CD8-positive, alpha-beta memory T cell (primary cell): ENCODE results near the gene OBP2B. TPM values are rescaled to one million over a fixed set of nuclear protein-coding genes. Genes with fewer than 3 reads are reported as not detected.
"Not testable (repeated sequence)": the region's sequence is repeated elsewhere in the genome, so short reads cannot be mapped to it uniquely, and the experiment has no call there.

Experiments
- CTCF ChIA-PET: fragments of 350-600 bp; sonication (Branson Sonifier 250); formaldehyde crosslinking; loops from one replicate; lab custom pipeline; 2021; ENCODE audit warnings: antibody characterized with exemption; lab: Charles Lee
- POLR2A ChIA-PET: fragments of 350-600 bp; sonication (Branson Sonifier 250); formaldehyde crosslinking; loops from one replicate; lab custom pipeline; 2021; ENCODE audit warnings: antibody characterized with exemption; lab: Charles Lee
- DNase-seq, 5 donors: peaks; one replicate each; pipeline versions ENCODE4 v3.0.0 to v3.0.0-alpha.2; 2020 to 2022; ENCODE audit warnings: mixed read lengths in 1 of 5
- H3K27ac ChIP-seq: one replicate; pipeline ENCODE4 v1.7.0; 2013; ENCODE audit warnings: low read depth, mild to moderate bottlenecking, low read length, moderate library complexity
- H3K27me3 ChIP-seq: 2 replicates; pipeline ENCODE4 v1.7.0; 2013; ENCODE audit warnings: low read length, mild to moderate bottlenecking; ENCODE audit not compliant: insufficient read depth, poor library complexity, severe bottlenecking
- H3K36me3 ChIP-seq: 2 replicates; pipeline ENCODE4 v1.7.0; 2013; ENCODE audit warnings: mild to moderate bottlenecking, low read length, moderate library complexity; ENCODE audit not compliant: insufficient read depth
- H3K4me1 ChIP-seq: 2 replicates; pipeline ENCODE4 v1.7.0; 2013; ENCODE audit warnings: mild to moderate bottlenecking, low read length, moderate library complexity; ENCODE audit not compliant: insufficient read depth
- H3K4me3 ChIP-seq: 2 replicates; pipeline ENCODE4 v1.7.0; 2013; ENCODE audit warnings: mild to moderate bottlenecking, low read length
- H3K9me3 ChIP-seq: 2 replicates; pipeline ENCODE4 v1.7.0; 2013; ENCODE audit warnings: mild to moderate bottlenecking, low read length
- H3K27ac Mint-ChIP-seq, 8 donors: one replicate each; pipeline ENCODE4 v1.8.0; 2020 to 2021; ENCODE audit warnings: mixed read lengths in 8 of 8, mild to moderate bottlenecking in 6 of 8, inconsistent platforms in 3 of 8, moderate library complexity in 3 of 8
- H3K27me3 Mint-ChIP-seq, 2 donors: one replicate each; pipeline ENCODE4 v1.8.0; 2020 to 2021; ENCODE audit warnings: mixed read lengths in 2 of 2, mild to moderate bottlenecking in 1 of 2, moderate library complexity in 1 of 2
- H3K36me3 Mint-ChIP-seq, 3 donors: one replicate each; pipeline ENCODE4 v1.8.0; 2020 to 2021; ENCODE audit warnings: mixed read lengths in 3 of 3, inconsistent platforms in 1 of 3, mild to moderate bottlenecking in 1 of 3
- H3K4me1 Mint-ChIP-seq, 3 donors: one replicate each; pipeline ENCODE4 v1.8.0; 2020 to 2021; ENCODE audit warnings: mixed read lengths in 3 of 3, inconsistent platforms in 1 of 3, mild to moderate bottlenecking in 1 of 3
- H3K4me3 Mint-ChIP-seq, 7 donors: one replicate each; pipeline ENCODE4 v1.8.0; 2020 to 2021; ENCODE audit warnings: mixed read lengths in 7 of 7, mild to moderate bottlenecking in 6 of 7, moderate library complexity in 4 of 7, inconsistent platforms in 2 of 7
- H3K9me3 Mint-ChIP-seq, 5 donors: one replicate each; pipeline ENCODE4 v1.8.0; 2020 to 2022; ENCODE audit warnings: mixed read lengths in 5 of 5, mild to moderate bottlenecking in 3 of 5, moderate library complexity in 2 of 5, inconsistent platforms in 1 of 5
- polyA plus RNA-seq: library from polyadenylated mRNA; unstranded; fragments of 300-500 nt; fragmentation: Illumina TruSeq; gene quantifications from one replicate; pipeline ENCODE4 v1.2.3, GENCODE V29; 2021
- total RNA-seq, 2 experiments: library from RNA; stranded (reverse); gene quantifications; one replicate each; pipeline ENCODE4 v1.2.3, GENCODE V29; 2021

Gene OBP2B
- total and polyA plus RNA-seq, 3 experiments from 2014 or later, result not detected

DNA sequence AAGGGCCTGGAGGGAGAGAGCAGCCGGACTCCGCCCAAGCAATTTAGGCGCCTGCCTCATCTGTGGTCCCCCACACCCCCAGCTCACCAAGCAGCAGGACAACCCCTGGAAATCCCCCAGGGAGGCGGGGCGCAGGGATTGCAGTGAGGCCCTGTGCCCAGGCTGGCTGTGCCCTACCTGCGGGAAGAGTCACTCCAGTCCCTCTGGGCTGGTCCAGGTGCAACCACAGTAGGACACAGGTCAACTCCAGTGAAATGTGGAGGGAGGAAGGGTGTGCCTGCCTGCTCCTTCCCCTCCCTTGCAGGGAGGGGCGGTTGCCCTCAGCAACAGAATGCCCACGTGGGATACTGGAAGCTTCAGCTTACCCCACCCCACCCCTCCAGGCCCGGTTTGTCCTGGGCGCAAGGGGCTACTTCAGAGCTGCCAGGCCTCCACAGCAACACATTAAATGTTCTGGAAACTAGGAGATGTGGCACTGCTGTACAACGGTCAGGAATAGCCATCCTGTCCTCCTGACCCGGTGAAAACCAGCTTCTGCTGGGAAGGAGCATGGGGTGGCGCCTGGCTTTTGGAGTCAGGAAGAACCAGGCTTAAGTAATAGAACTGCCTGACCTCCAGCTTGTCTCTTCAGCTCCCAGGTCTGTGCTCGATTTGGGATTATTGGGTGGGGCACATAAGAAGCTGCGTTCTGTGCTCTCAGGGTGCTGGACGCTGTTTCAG, 43.4 kb upstream of the OBP2B start:
- Mint-ChIP-seq H3K36me3 (no peaks in the 10 kb centered on the region), H3K4me1 (no peaks in the 10 kb centered on the region), H3K27ac (no peak overlapping the region), H3K27me3 (peaks cover 13 to 32% of the 10 kb centered on the region in 2 donors), H3K9me3 (no peaks in the 10 kb centered on the region), H3K4me3 (no peak overlapping the region)
- POLR2A ChIA-PET, result no interaction called here
- H3K36me3 ChIP-seq, result no peaks in the 10 kb centered on the region
- no peak overlapping the region for H3K27ac ChIP-seq
- H3K4me3 ChIP-seq, result no peak overlapping the region
- H3K27me3 ChIP-seq, result no peaks in the 10 kb centered on the region
- no peaks in the 10 kb centered on the region for H3K9me3 ChIP-seq
- H3K4me1 ChIP-seq, result peaks cover 3% of the 10 kb centered on the region
- CTCF ChIA-PET, result no interaction called here
- no peak for DNase-seq

- H3K4me3 Mint-ChIP-seq, result no peak overlapping the region
- no peaks in the 10 kb centered on the region for H3K9me3 Mint-ChIP-seq
- H3K27me3 ChIP-seq, result no peaks in the 10 kb centered on the region
- POLR2A ChIA-PET, result no interaction called here
- no peaks in the 10 kb centered on the region for H3K4me1 Mint-ChIP-seq
- H3K27ac ChIP-seq, result no peak overlapping the region
- no peak overlapping the region for H3K27ac Mint-ChIP-seq
- H3K4me3 ChIP-seq, result no peak overlapping the region
- peaks cover 13 to 38% of the 10 kb centered on the region in 2 donors for H3K27me3 Mint-ChIP-seq
- H3K36me3 Mint-ChIP-seq, result no peaks in the 10 kb centered on the region
- CTCF ChIA-PET, result no interaction called here
- H3K9me3 ChIP-seq, result no peaks in the 10 kb centered on the region
- H3K4me1 ChIP-seq, result peaks cover 3% of the 10 kb centered on the region
- no peak for DNase-seq
- no peaks in the 10 kb centered on the region for H3K36me3 ChIP-seq
Observed at GRCh38 chr9:133251773-133252172, 42.7 kb upstream of the OBP2B start.

- H3K27ac ChIP-seq, H3K36me3 ChIP-seq, DNase-seq, H3K4me1 ChIP-seq, H3K9me3 ChIP-seq, POLR2A ChIA-PET, CTCF ChIA-PET, H3K9me3 Mint-ChIP-seq, H3K4me3 Mint-ChIP-seq, H3K36me3 Mint-ChIP-seq, H3K4me3 ChIP-seq, H3K4me1 Mint-ChIP-seq, H3K27me3 ChIP-seq, H3K27ac Mint-ChIP-seq: not testable (repeated sequence)
- peaks cover 13 to 40% of the 10 kb centered on the region in 2 donors for H3K27me3 Mint-ChIP-seq
Observed at GRCh38 chr9:133251221-133251620, 42.2 kb upstream of the OBP2B start.

- no peak overlapping the region for H3K4me3 ChIP-seq
- no peak for DNase-seq
- H3K27me3 Mint-ChIP-seq, result peaks cover 13 to 45% of the 10 kb centered on the region in 2 donors
- H3K9me3 ChIP-seq, result no peaks in the 10 kb centered on the region
- H3K4me1 ChIP-seq, result peaks cover 3% of the 10 kb centered on the region
- H3K36me3 Mint-ChIP-seq, result no peaks in the 10 kb centered on the region
- H3K27me3 ChIP-seq, result no peaks in the 10 kb centered on the region
- ChIA-PET CTCF (no interaction called here), POLR2A (no interaction called here)
- H3K4me1 Mint-ChIP-seq, result no peaks in the 10 kb centered on the region
- H3K4me3 Mint-ChIP-seq, result no peak overlapping the region
- no peak overlapping the region for H3K27ac Mint-ChIP-seq
- H3K27ac ChIP-seq, result no peak overlapping the region
- no peaks in the 10 kb centered on the region for H3K9me3 Mint-ChIP-seq
- no peaks in the 10 kb centered on the region for H3K36me3 ChIP-seq
Observed at GRCh38 chr9:133250741-133251170, 41.7 kb upstream of the OBP2B start.

DNA sequence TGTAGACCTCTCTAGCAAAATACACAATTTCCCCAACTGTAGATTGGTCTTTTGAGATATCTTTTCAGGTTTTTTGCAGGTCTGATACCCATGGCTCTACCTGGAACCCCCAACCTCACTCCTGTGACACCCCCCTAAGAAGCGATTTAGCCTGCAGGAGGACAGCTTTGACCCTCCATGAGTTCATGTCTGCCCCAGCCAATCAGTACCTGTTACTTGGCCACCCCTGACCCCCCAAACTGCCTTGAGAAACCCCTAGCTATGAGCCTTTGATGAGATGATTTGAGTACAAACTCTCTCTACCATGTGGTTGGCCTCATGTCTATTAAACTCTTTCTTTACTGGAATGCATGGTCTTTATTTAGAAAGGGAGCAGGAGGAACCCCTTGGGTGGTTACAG, 40.3 kb upstream of the OBP2B start:
- Mint-ChIP-seq H3K9me3 (no peaks in the 10 kb centered on the region), H3K4me1 (no peaks in the 10 kb centered on the region), H3K36me3 (no peaks in the 10 kb centered on the region), H3K27ac (peak overlapping the region in 1 of 8 donors; percentile 2), H3K4me3 (no peak overlapping the region), H3K27me3 (peaks cover 13 to 53% of the 10 kb centered on the region in 2 donors)
- CTCF ChIA-PET, result interaction anchor here (0.8 kb wide), 1 partner anchor 8 kb away, joined by 3 read pairs; no protein-coding TSS in a partner anchor
- H3K9me3 ChIP-seq, result no peaks in the 10 kb centered on the region
- POLR2A ChIA-PET, result no interaction called here
- DNase-seq, result no peak
- no peaks in the 10 kb centered on the region for H3K27me3 ChIP-seq
- peaks cover 3% of the 10 kb centered on the region for H3K4me1 ChIP-seq
- H3K4me3 ChIP-seq, result no peak overlapping the region
- no peak overlapping the region for H3K27ac ChIP-seq
- no peaks in the 10 kb centered on the region for H3K36me3 ChIP-seq

DNA sequence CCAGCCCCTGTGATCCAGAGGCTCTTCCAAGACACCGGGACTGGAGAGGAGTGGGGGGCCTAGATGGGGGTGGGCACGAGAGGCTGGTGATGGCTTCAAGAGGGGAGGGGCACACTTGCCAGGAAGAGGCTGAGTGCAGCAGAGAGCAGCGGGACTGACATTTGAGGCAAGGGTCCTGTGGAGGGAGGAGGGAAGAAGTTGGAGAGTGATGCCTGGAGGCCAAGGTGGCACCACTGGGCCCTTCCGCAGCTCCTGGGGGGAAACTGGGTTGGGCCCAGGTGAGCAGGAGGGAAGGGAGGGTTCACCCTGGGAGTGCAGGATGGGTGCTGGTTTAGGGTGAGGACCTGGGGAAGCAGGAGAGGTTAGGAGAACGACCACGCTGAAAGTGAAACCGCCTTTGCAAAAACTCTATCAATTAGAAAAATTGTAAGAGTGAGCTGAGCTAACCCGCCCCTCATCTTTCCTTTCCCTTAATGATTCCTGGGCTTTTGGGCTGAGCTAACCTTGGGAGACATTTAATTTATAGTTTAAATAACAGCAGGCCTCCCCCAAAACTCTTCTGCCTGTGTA, 39.8 kb upstream of the OBP2B start:
- Mint-ChIP-seq H3K4me1 (no peaks in the 10 kb centered on the region), H3K27me3 (peaks cover 13 to 59% of the 10 kb centered on the region in 2 donors), H3K27ac (no peak overlapping the region), H3K9me3 (no peaks in the 10 kb centered on the region), H3K4me3 (no peak overlapping the region), H3K36me3 (no peaks in the 10 kb centered on the region)
- no peaks in the 10 kb centered on the region for H3K9me3 ChIP-seq
- H3K36me3 ChIP-seq, result no peaks in the 10 kb centered on the region
- H3K27me3 ChIP-seq, result no peaks in the 10 kb centered on the region
- ChIA-PET CTCF (interaction anchor here (0.8 kb wide), 1 partner anchor 8 kb away, joined by 3 read pairs; no protein-coding TSS in a partner anchor), POLR2A (no interaction called here)
- peaks cover 3% of the 10 kb centered on the region for H3K4me1 ChIP-seq
- H3K4me3 ChIP-seq, result no peak overlapping the region
- no peak overlapping the region for H3K27ac ChIP-seq
- no peak for DNase-seq

DNA sequence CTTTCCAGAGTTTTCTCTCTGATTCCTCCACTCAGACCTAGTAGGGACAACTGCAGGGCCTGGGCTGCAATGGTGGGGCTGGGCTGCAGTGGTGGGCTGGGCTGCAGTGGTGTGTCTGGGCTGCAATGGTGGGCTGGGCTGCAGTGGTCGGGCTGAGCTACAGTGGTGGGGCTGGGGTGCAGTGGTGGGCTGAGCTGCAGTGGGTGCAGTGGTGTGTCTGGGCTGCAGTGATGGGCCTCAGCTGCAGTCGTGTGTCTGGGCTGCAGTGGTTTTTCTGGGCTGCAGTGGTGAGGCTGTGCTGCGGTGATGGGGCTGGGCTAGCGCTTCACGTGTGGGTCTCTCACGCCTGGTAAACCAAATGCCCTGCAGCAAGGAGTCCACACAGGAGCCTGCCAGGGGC, 38.6 kb upstream of the OBP2B start:
- Mint-ChIP-seq H3K27me3 (peaks cover 10 to 64% of the 10 kb centered on the region in 2 donors), H3K27ac (no peak overlapping the region), H3K36me3 (no peaks in the 10 kb centered on the region), H3K9me3 (no peaks in the 10 kb centered on the region), H3K4me1 (no peaks in the 10 kb centered on the region), H3K4me3 (no peak overlapping the region)
- no peaks in the 10 kb centered on the region for H3K27me3 ChIP-seq
- CTCF ChIA-PET, result no interaction called here
- no peak overlapping the region for H3K27ac ChIP-seq
- POLR2A ChIA-PET, result no interaction called here
- H3K36me3 ChIP-seq, result no peaks in the 10 kb centered on the region
- no peaks in the 10 kb centered on the region for H3K9me3 ChIP-seq
- no peak overlapping the region for H3K4me3 ChIP-seq
- DNase-seq, result no peak
- H3K4me1 ChIP-seq, result peaks cover under 1% of the 10 kb centered on the region

- CTCF ChIA-PET, result no interaction called here
- Histone ChIP-seq H3K27me3 (no peaks in the 10 kb centered on the region), H3K4me3 (no peak overlapping the region), H3K9me3 (no peaks in the 10 kb centered on the region), H3K27ac (no peak overlapping the region), H3K4me1 (no peaks in the 10 kb centered on the region), H3K36me3 (no peaks in the 10 kb centered on the region)
- Mint-ChIP-seq H3K4me1 (no peaks in the 10 kb centered on the region), H3K27me3 (peaks cover 11 to 64% of the 10 kb centered on the region in 2 donors), H3K27ac (no peak overlapping the region), H3K9me3 (no peaks in the 10 kb centered on the region), H3K36me3 (no peaks in the 10 kb centered on the region), H3K4me3 (no peak overlapping the region)
- DNase-seq, result no peak
- POLR2A ChIA-PET, result no interaction called here
Observed at GRCh38 chr9:133246991-133247390, 37.9 kb upstream of the OBP2B start.
